Trophoblast cell (in vitro differentiated cells and primary cell): ENCODE data around the gene SMTNL2.
A peak's percentile ranks its signal among the peaks of the same experiment; 100 is the strongest.

ENCODE experiments used
- DNase-seq, 2 donors: peaks; one replicate each; pipeline ENCODE4 v3.0.0-alpha.2; 2016
- H2AFZ ChIP-seq: 2 replicates; pipeline ENCODE4 v1.6.1; 2013; ENCODE audit warnings: low read length, moderate library complexity, mild to moderate bottlenecking; ENCODE audit not compliant: insufficient read depth, poor library complexity
- H2AK5ac ChIP-seq: 2 replicates; pipeline ENCODE4 v1.6.1; 2013; ENCODE audit warnings: mild to moderate bottlenecking, low read length
- H2BK120ac ChIP-seq: 2 replicates; pipeline ENCODE4 v1.6.1; 2013; ENCODE audit warnings: low read length, mild to moderate bottlenecking, moderate library complexity; ENCODE audit not compliant: insufficient read depth, poor library complexity
- H2BK12ac ChIP-seq: 2 replicates; pipeline ENCODE4 v1.6.1; 2013; ENCODE audit warnings: mild to moderate bottlenecking, low read length, moderate library complexity
- H2BK5ac ChIP-seq: 2 replicates; pipeline ENCODE4 v1.6.1; 2013; ENCODE audit warnings: low read length, low read depth, moderate library complexity, mild to moderate bottlenecking; ENCODE audit not compliant: poor library complexity
- H3K14ac ChIP-seq: 2 replicates; pipeline ENCODE4 v1.6.1; 2013; ENCODE audit warnings: mild to moderate bottlenecking, low read length
- H3K18ac ChIP-seq: 2 replicates; pipeline ENCODE4 v1.6.1; 2013; ENCODE audit warnings: mild to moderate bottlenecking, low read length
- H3K23ac ChIP-seq: 2 replicates; pipeline ENCODE4 v1.6.1; 2013; ENCODE audit warnings: low read length
- H3K27ac ChIP-seq: 2 replicates; pipeline ENCODE4 v1.5.1; 2013; ENCODE audit warnings: low read depth, mild to moderate bottlenecking, inconsistent platforms, low read length, moderate library complexity
- H3K27me3 ChIP-seq: 2 replicates; pipeline ENCODE4 v1.6.1; 2013; ENCODE audit warnings: inconsistent platforms, mild to moderate bottlenecking, low read length, moderate library complexity; ENCODE audit not compliant: insufficient read depth
- H3K36me3 ChIP-seq, 2 experiments: 1 replicate in 1 of 2; 2 replicates in 1 of 2; pipeline ENCODE4 v1.6.1; 2013; ENCODE audit warnings: low read length in 2 of 2, mild to moderate bottlenecking in 2 of 2, moderate library complexity in 1 of 2; ENCODE audit not compliant: insufficient read depth in 2 of 2, control insufficient read depth in 1 of 2
- H3K4ac ChIP-seq: 2 replicates; pipeline ENCODE4 v1.6.1; 2013; ENCODE audit warnings: low read depth, mild to moderate bottlenecking, low read length, moderate library complexity
- H3K4me1 ChIP-seq, 2 experiments: 1 replicate in 1 of 2; 2 replicates in 1 of 2; pipeline ENCODE4 v1.6.1; 2013; ENCODE audit warnings: low read length in 2 of 2, mild to moderate bottlenecking in 2 of 2, moderate library complexity in 1 of 2; ENCODE audit not compliant: insufficient read depth in 2 of 2, control insufficient read depth in 1 of 2
- H3K4me2 ChIP-seq: 2 replicates; pipeline ENCODE4 v1.6.1; 2013; ENCODE audit warnings: inconsistent platforms, mild to moderate bottlenecking, low read length, moderate library complexity
- H3K4me3 ChIP-seq: 2 replicates; pipeline ENCODE4 v1.5.1; 2013; ENCODE audit warnings: mild to moderate bottlenecking, low read depth, low read length, inconsistent platforms
- H3K79me1 ChIP-seq: one replicate; pipeline ENCODE4 v1.6.1; 2013; ENCODE audit warnings: low read length
- H3K79me2 ChIP-seq: 2 replicates; pipeline ENCODE4 v1.6.1; 2013; ENCODE audit warnings: low read length, mild to moderate bottlenecking; ENCODE audit not compliant: control insufficient read depth, insufficient read depth, poor library complexity
- H3K9ac ChIP-seq: 2 replicates; pipeline ENCODE4 v1.6.1; 2013; ENCODE audit warnings: mild to moderate bottlenecking, low read length
- H3K9me3 ChIP-seq: 2 replicates; pipeline ENCODE4 v1.6.1; 2013; ENCODE audit warnings: low read depth, mild to moderate bottlenecking, control low read depth, inconsistent platforms, low read length; ENCODE audit not compliant: insufficient read depth
- H4K12ac ChIP-seq: 2 replicates; pipeline ENCODE4 v1.6.1; 2013; ENCODE audit warnings: low read depth, mild to moderate bottlenecking, low read length, moderate library complexity
- H4K8ac ChIP-seq: 2 replicates; pipeline ENCODE4 v1.6.1; 2013; ENCODE audit warnings: low read depth, mild to moderate bottlenecking, low read length, moderate library complexity
- H4K91ac ChIP-seq: one replicate; pipeline ENCODE4 v1.6.1; 2013; ENCODE audit warnings: low read depth, mild to moderate bottlenecking, low read length, moderate library complexity
- WGBS: extraction: QIAGEN DNeasy Blood & Tissue Kit; methylation state at CpG from one replicate; pipeline ENCODE4 v1.1.7; 2013; ENCODE audit warnings: missing lambda C conversion rate; ENCODE audit not compliant: insufficient read length, insufficient coverage; ENCODE audit errors: extremely low coverage; 5-methylcytosine and 5-hydroxymethylcytosine counted together

Gene SMTNL2

DNA sequence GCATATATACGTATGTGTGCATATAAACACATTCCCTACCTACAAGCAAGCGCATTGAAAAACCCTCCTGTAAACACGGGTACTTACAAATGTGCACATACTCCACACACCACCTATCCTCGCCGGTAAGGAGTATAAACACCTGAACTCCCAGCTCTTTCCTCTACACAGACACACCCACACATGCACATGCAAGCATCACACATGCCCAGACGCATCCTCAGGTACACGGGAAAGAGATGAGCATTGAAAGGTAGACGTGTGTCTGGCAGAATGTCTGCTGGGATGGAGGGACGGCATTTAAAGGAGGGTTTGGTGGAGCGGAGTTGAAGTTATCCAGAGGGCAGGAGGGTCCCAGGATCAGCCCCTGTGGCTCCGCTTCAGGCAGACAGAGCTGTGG is 4.7 kb upstream of the SMTNL2 start:
- Histone ChIP-seq H3K9ac (no peak overlapping the region), H3K9me3 (peaks cover 4% of the 10 kb centered on the region), H3K79me1 (peaks cover 20% of the 10 kb centered on the region), H3K4me3 (no peak overlapping the region), H3K4ac (no peak overlapping the region), H4K91ac (peak overlapping the region; percentile 36), H4K12ac (no peak overlapping the region), H3K4me2 (no peak overlapping the region), H3K4me1 (peaks cover 33 to 44% of the 10 kb centered on the region in 2 experiments), H2AFZ (no peak overlapping the region), H2BK120ac (no peak overlapping the region), H4K8ac (no peak overlapping the region), H2AK5ac (no peak overlapping the region), H2BK5ac (no peak overlapping the region), H3K23ac (no peak overlapping the region), H2BK12ac (no peak overlapping the region), H3K14ac (no peak overlapping the region), H3K18ac (no peak overlapping the region), H3K27ac (no peak overlapping the region), H3K27me3 (no peaks in the 10 kb centered on the region), H3K36me3 (no peaks in the 10 kb centered on the region), H3K79me2 (peaks cover 6% of the 10 kb centered on the region)
- no peak for DNase-seq
- WGBS = 100% methylated on average over 3 of the region's 11 CpGs

DNA sequence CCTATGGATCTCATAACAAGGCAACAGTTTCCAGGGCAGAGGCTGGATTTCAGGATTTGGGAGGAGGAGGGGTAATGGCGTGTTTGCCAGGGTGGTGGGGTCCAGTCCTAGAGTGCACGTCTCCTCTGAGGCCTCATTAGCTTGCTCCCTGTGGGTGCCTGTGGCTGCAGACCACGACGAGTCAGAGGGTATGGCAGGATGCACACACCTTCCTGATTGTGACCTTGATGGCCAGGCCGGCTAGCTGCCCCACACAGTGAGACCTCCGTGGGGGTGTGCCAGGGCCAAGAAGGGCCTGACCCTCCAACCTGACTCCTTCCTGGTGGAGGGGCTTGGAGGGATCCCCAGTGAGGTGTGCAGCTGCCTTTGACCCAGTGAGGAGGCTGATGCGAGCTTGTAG is 4.0 kb upstream of the SMTNL2 start:
- WGBS = no CpG with 5 or more reads among the region's 7 CpGs
- no peak overlapping the region for H3K23ac ChIP-seq
- no peak overlapping the region for H3K4me2 ChIP-seq
- H4K8ac ChIP-seq = no peak overlapping the region
- no peak overlapping the region for H3K27ac ChIP-seq
- H3K9me3 ChIP-seq = peaks cover 1% of the 10 kb centered on the region
- no peak overlapping the region for H2AFZ ChIP-seq
- peak overlapping the region; percentile 34 for H2AK5ac ChIP-seq
- no peaks in the 10 kb centered on the region for H3K36me3 ChIP-seq
- H2BK12ac ChIP-seq = peak overlapping the region; percentile 30
- H3K4me1 ChIP-seq = peaks cover 33 to 46% of the 10 kb centered on the region in 2 experiments
- DNase-seq = no peak
- peaks cover 12% of the 10 kb centered on the region for H3K79me2 ChIP-seq
- H2BK120ac ChIP-seq = peak overlapping the region; percentile 8
- H3K9ac ChIP-seq = no peak overlapping the region
- H4K12ac ChIP-seq = no peak overlapping the region
- peak overlapping the region; percentile 36 for H4K91ac ChIP-seq
- peak overlapping the region; percentile 2 for H2BK5ac ChIP-seq
- H3K79me1 ChIP-seq = peaks cover 26% of the 10 kb centered on the region
- H3K27me3 ChIP-seq = no peaks in the 10 kb centered on the region
- H3K4me3 ChIP-seq = no peak overlapping the region
- no peak overlapping the region for H3K4ac ChIP-seq
- no peak overlapping the region for H3K18ac ChIP-seq
- no peak overlapping the region for H3K14ac ChIP-seq

DNA sequence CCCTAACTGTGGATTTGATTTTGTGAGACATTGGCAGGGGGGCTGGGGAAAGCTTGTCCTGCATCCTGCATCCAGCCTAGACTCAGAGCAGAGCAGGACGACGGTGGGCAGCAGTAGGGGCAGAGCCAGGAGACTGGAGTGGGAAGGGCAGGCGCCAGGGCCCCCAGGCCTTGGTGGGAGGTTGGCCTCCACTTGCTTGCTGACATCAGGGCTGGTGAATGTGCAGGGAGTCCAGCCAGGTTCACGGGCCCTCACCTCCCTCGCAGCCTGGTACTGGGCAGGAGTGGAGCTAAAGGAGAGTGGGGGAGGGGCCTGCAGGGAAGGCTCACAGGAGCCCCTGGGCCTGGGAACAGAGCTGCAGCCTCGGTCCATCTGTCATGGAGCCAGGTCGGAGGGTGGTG is 2.2 kb upstream of the SMTNL2 start:
- H3K14ac ChIP-seq = no peak overlapping the region
- WGBS = no CpG with 5 or more reads among the region's 7 CpGs
- H3K9ac ChIP-seq = no peak overlapping the region
- no peaks in the 10 kb centered on the region for H3K36me3 ChIP-seq
- H2BK5ac ChIP-seq = no peak overlapping the region
- no peak for DNase-seq
- H3K23ac ChIP-seq = no peak overlapping the region
- no peak overlapping the region for H2BK120ac ChIP-seq
- peaks cover 1% of the 10 kb centered on the region for H3K9me3 ChIP-seq
- peak overlapping the region; percentile 1 for H4K91ac ChIP-seq
- peaks cover 31 to 47% of the 10 kb centered on the region in 2 experiments for H3K4me1 ChIP-seq
- H3K27ac ChIP-seq = no peak overlapping the region
- peaks cover 28% of the 10 kb centered on the region for H3K79me1 ChIP-seq
- peaks cover 28% of the 10 kb centered on the region for H3K79me2 ChIP-seq
- H2BK12ac ChIP-seq = no peak overlapping the region
- no peak overlapping the region for H2AK5ac ChIP-seq
- no peak overlapping the region for H3K4ac ChIP-seq
- H3K4me3 ChIP-seq = no peak overlapping the region
- no peak overlapping the region for H4K8ac ChIP-seq
- no peak overlapping the region for H4K12ac ChIP-seq
- no peak overlapping the region for H3K18ac ChIP-seq
- H3K4me2 ChIP-seq = no peak overlapping the region
- no peaks in the 10 kb centered on the region for H3K27me3 ChIP-seq
- no peak overlapping the region for H2AFZ ChIP-seq

DNA sequence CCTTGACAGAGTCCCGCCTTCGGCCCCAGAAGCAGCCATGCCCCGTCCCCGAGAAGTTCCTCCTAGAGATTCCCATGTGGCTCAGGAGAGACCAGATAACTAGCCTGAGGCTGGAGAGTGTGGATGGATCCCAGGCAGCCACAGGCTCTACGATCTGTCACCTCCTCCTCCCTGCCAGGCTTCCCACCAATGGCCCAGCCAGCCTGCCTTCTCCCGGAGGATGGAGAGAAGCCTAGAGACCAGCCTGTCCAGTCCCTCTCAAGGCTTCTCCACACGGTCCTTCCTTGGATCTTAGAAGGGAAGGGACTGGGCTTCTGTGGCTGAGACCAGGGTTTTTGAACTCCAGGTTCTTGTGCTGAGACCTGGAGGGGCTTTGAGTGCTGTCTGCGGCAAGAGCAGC is 1.6 kb upstream of the SMTNL2 start:
- no peak overlapping the region for H3K9ac ChIP-seq
- H3K18ac ChIP-seq = no peak overlapping the region
- peaks cover 30 to 49% of the 10 kb centered on the region in 2 experiments for H3K4me1 ChIP-seq
- peaks cover 1% of the 10 kb centered on the region for H3K9me3 ChIP-seq
- no peak overlapping the region for H3K4me2 ChIP-seq
- no peak overlapping the region for H2BK5ac ChIP-seq
- no peak overlapping the region for H2AK5ac ChIP-seq
- H2BK12ac ChIP-seq = no peak overlapping the region
- H3K23ac ChIP-seq = no peak overlapping the region
- peak overlapping the region; percentile 2 for H4K91ac ChIP-seq
- no peak for DNase-seq
- no peaks in the 10 kb centered on the region for H3K36me3 ChIP-seq
- no CpG with 5 or more reads among the region's 8 CpGs for WGBS
- H4K8ac ChIP-seq = no peak overlapping the region
- no peak overlapping the region for H4K12ac ChIP-seq
- no peak overlapping the region for H3K4me3 ChIP-seq
- no peak overlapping the region for H3K4ac ChIP-seq
- no peak overlapping the region for H3K14ac ChIP-seq
- H3K27ac ChIP-seq = no peak overlapping the region
- H2AFZ ChIP-seq = no peak overlapping the region
- H3K79me1 ChIP-seq = peaks cover 28% of the 10 kb centered on the region
- peaks cover 30% of the 10 kb centered on the region for H3K79me2 ChIP-seq
- no peak overlapping the region for H2BK120ac ChIP-seq
- no peaks in the 10 kb centered on the region for H3K27me3 ChIP-seq
